ENCODE data around the gene OLFML2A.

- no peak for TF ChIP-seq EP300 (IDR thresholded peaks at IDR 0.05)
- TF ChIP-seq CTCF (IDR thresholded peaks at IDR 0.05), result no peak
- TF ChIP-seq POLR2AphosphoS5 (IDR thresholded peaks at IDR 0.05), result no peak
- TF ChIP-seq POLR2A (IDR thresholded peaks at IDR 0.05; ENCODE audit: low read depth), result no peak
Observed at GRCh38 chr9:124742940-124743339, 34.0 kb upstream of the OLFML2A start.

Measured in esophagus muscularis mucosa (tissue), 4 donors.